ENCODE data around the gene ACTL6A.

DNA sequence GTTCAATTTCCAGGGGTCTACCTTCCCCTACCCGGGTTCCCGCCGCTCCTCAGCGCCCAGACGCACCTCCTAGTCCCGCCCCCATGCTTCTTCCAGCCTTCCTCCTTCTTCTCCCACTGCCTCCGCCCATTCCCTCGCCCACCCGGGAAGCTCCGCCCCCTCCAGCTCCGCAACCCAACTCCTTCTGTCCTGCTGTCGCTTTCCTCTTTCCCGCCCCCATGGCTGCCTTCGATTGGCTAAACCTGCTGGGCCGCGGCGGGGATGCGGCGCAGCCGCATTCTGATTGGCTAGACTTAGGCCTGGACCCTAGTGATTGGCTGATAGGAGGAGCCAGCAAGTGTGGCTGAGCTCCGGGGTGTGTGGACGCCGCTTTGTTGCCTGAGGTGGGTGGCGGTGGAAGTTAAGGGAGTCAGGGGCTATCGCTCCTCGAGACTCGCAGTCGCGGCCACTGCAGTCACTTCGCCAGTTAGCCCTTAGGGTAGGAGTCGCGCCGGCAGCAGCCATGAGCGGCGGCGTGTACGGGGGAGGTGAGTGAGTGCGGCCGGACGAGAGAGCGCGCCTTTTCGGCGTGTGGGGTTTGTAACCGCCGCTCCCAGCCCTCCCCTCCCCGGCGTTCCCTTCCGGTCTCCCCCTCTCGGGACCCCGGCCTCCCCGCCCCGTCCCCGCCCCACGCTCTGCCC, at the start of gene ACTL6A:
- TF ChIP-seq, protein P1, sequence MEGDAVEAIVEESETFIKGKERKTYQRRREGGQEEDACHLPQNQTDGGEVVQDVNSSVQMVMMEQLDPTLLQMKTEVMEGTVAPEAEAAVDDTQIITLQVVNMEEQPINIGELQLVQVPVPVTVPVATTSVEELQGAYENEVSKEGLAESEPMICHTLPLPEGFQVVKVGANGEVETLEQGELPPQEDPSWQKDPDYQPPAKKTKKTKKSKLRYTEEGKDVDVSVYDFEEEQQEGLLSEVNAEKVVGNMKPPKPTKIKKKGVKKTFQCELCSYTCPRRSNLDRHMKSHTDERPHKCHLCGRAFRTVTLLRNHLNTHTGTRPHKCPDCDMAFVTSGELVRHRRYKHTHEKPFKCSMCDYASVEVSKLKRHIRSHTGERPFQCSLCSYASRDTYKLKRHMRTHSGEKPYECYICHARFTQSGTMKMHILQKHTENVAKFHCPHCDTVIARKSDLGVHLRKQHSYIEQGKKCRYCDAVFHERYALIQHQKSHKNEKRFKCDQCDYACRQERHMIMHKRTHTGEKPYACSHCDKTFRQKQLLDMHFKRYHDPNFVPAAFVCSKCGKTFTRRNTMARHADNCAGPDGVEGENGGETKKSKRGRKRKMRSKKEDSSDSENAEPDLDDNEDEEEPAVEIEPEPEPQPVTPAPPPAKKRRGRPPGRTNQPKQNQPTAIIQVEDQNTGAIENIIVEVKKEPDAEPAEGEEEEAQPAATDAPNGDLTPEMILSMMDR (IDR thresholded peaks at IDR 0.05; ENCODE audit: poor library complexity, severe bottlenecking), result peak; percentile 18
- no peak for TF ChIP-seq EZH2 (IDR thresholded peaks at IDR 0.05; ENCODE audit: borderline replicate concordance, insufficient read depth, low read length, poor library complexity, severe bottlenecking)
- peak; percentile 84 for TF ChIP-seq POLR2AphosphoS5 (IDR thresholded peaks at IDR 0.05)
- peak; percentile 89 for TF ChIP-seq MXI1 (conservative IDR thresholded peaks at IDR 0.05; ENCODE audit: poor library complexity, severe bottlenecking)
- TF ChIP-seq EP300 (conservative IDR thresholded peaks at IDR 0.05; ENCODE audit: poor library complexity, severe bottlenecking), result no peak
- peak; percentile 46 for TF ChIP-seq TAF1 (IDR thresholded peaks at IDR 0.05; ENCODE audit: low read depth)
- peak; percentile 10 for TF ChIP-seq SMC3 (conservative IDR thresholded peaks at IDR 0.05; ENCODE audit: poor library complexity)

All from neural cell (in vitro differentiated cells).